Trophoblast cell (in vitro differentiated cells and primary cell): ENCODE data around the gene PEAK3.
A peak's percentile ranks its signal among the peaks of the same experiment; 100 is the strongest.

Source experiments
- DNase-seq, 2 donors: peaks; one replicate each; pipeline ENCODE4 v3.0.0-alpha.2; 2016
- H2AFZ ChIP-seq: 2 replicates; pipeline ENCODE4 v1.6.1; 2013; ENCODE audit warnings: low read length, moderate library complexity, mild to moderate bottlenecking; ENCODE audit not compliant: insufficient read depth, poor library complexity
- H2AK5ac ChIP-seq: 2 replicates; pipeline ENCODE4 v1.6.1; 2013; ENCODE audit warnings: mild to moderate bottlenecking, low read length
- H2BK120ac ChIP-seq: 2 replicates; pipeline ENCODE4 v1.6.1; 2013; ENCODE audit warnings: low read length, mild to moderate bottlenecking, moderate library complexity; ENCODE audit not compliant: insufficient read depth, poor library complexity
- H2BK12ac ChIP-seq: 2 replicates; pipeline ENCODE4 v1.6.1; 2013; ENCODE audit warnings: mild to moderate bottlenecking, low read length, moderate library complexity
- H2BK5ac ChIP-seq: 2 replicates; pipeline ENCODE4 v1.6.1; 2013; ENCODE audit warnings: low read length, low read depth, moderate library complexity, mild to moderate bottlenecking; ENCODE audit not compliant: poor library complexity
- H3K14ac ChIP-seq: 2 replicates; pipeline ENCODE4 v1.6.1; 2013; ENCODE audit warnings: mild to moderate bottlenecking, low read length
- H3K18ac ChIP-seq: 2 replicates; pipeline ENCODE4 v1.6.1; 2013; ENCODE audit warnings: mild to moderate bottlenecking, low read length
- H3K23ac ChIP-seq: 2 replicates; pipeline ENCODE4 v1.6.1; 2013; ENCODE audit warnings: low read length
- H3K27ac ChIP-seq: 2 replicates; pipeline ENCODE4 v1.5.1; 2013; ENCODE audit warnings: low read depth, mild to moderate bottlenecking, inconsistent platforms, low read length, moderate library complexity
- H3K27me3 ChIP-seq: 2 replicates; pipeline ENCODE4 v1.6.1; 2013; ENCODE audit warnings: inconsistent platforms, mild to moderate bottlenecking, low read length, moderate library complexity; ENCODE audit not compliant: insufficient read depth
- H3K36me3 ChIP-seq, 2 experiments: 1 replicate in 1 of 2; 2 replicates in 1 of 2; pipeline ENCODE4 v1.6.1; 2013; ENCODE audit warnings: low read length in 2 of 2, mild to moderate bottlenecking in 2 of 2, moderate library complexity in 1 of 2; ENCODE audit not compliant: insufficient read depth in 2 of 2, control insufficient read depth in 1 of 2
- H3K4ac ChIP-seq: 2 replicates; pipeline ENCODE4 v1.6.1; 2013; ENCODE audit warnings: low read depth, mild to moderate bottlenecking, low read length, moderate library complexity
- H3K4me1 ChIP-seq, 2 experiments: 1 replicate in 1 of 2; 2 replicates in 1 of 2; pipeline ENCODE4 v1.6.1; 2013; ENCODE audit warnings: low read length in 2 of 2, mild to moderate bottlenecking in 2 of 2, moderate library complexity in 1 of 2; ENCODE audit not compliant: insufficient read depth in 2 of 2, control insufficient read depth in 1 of 2
- H3K4me2 ChIP-seq: 2 replicates; pipeline ENCODE4 v1.6.1; 2013; ENCODE audit warnings: inconsistent platforms, mild to moderate bottlenecking, low read length, moderate library complexity
- H3K4me3 ChIP-seq: 2 replicates; pipeline ENCODE4 v1.5.1; 2013; ENCODE audit warnings: mild to moderate bottlenecking, low read depth, low read length, inconsistent platforms
- H3K79me1 ChIP-seq: one replicate; pipeline ENCODE4 v1.6.1; 2013; ENCODE audit warnings: low read length
- H3K79me2 ChIP-seq: 2 replicates; pipeline ENCODE4 v1.6.1; 2013; ENCODE audit warnings: low read length, mild to moderate bottlenecking; ENCODE audit not compliant: control insufficient read depth, insufficient read depth, poor library complexity
- H3K9ac ChIP-seq: 2 replicates; pipeline ENCODE4 v1.6.1; 2013; ENCODE audit warnings: mild to moderate bottlenecking, low read length
- H3K9me3 ChIP-seq: 2 replicates; pipeline ENCODE4 v1.6.1; 2013; ENCODE audit warnings: low read depth, mild to moderate bottlenecking, control low read depth, inconsistent platforms, low read length; ENCODE audit not compliant: insufficient read depth
- H4K12ac ChIP-seq: 2 replicates; pipeline ENCODE4 v1.6.1; 2013; ENCODE audit warnings: low read depth, mild to moderate bottlenecking, low read length, moderate library complexity
- H4K8ac ChIP-seq: 2 replicates; pipeline ENCODE4 v1.6.1; 2013; ENCODE audit warnings: low read depth, mild to moderate bottlenecking, low read length, moderate library complexity
- H4K91ac ChIP-seq: one replicate; pipeline ENCODE4 v1.6.1; 2013; ENCODE audit warnings: low read depth, mild to moderate bottlenecking, low read length, moderate library complexity
- whole genome bisulfite sequencing: extraction: QIAGEN DNeasy Blood & Tissue Kit; methylation state at CpG from one replicate; pipeline ENCODE4 v1.1.7; 2013; ENCODE audit warnings: missing lambda C conversion rate; ENCODE audit not compliant: insufficient read length, insufficient coverage; ENCODE audit errors: extremely low coverage; 5-methylcytosine and 5-hydroxymethylcytosine counted together

PEAK3 gene

DNA sequence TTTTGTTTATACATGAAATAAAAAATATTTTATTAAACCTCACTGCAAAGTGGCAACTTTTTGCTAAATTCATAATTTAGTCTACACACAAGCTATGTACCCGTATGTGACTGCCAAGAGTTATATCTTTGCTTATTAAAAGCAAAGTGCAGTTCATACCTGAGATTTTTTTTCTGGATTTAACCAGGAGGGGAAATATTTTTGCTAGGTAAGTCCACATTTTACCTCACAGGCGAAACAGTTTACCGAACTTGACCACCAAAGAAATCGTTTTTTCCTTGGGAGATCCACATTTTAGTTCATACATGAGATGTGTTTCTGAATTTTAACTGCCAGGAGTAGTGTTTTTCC is 13.5 kb downstream of the PEAK3 start:
- H3K4me3 ChIP-seq: no peak overlapping the region
- H3K79me1 ChIP-seq: peaks cover 19% of the 10 kb centered on the region
- no peak overlapping the region for H4K8ac ChIP-seq
- no peak overlapping the region for H3K18ac ChIP-seq
- peak in 1 of 2 donors; percentile 76 for DNase-seq
- H2BK5ac ChIP-seq: no peak overlapping the region
- peaks cover 27% of the 10 kb centered on the region for H3K79me2 ChIP-seq
- no peaks in the 10 kb centered on the region for H3K9me3 ChIP-seq
- H4K12ac ChIP-seq: no peak overlapping the region
- H3K9ac ChIP-seq: no peak overlapping the region
- no peak overlapping the region for H3K4ac ChIP-seq
- no peak overlapping the region for H2BK12ac ChIP-seq
- H4K91ac ChIP-seq: no peak overlapping the region
- H3K14ac ChIP-seq: no peak overlapping the region
- no peak overlapping the region for H3K4me2 ChIP-seq
- H3K27ac ChIP-seq: no peak overlapping the region
- H3K27me3 ChIP-seq: no peaks in the 10 kb centered on the region
- peaks cover 5 to 10% of the 10 kb centered on the region in 2 experiments for H3K4me1 ChIP-seq
- H3K23ac ChIP-seq: no peak overlapping the region
- H2AFZ ChIP-seq: no peak overlapping the region
- H2AK5ac ChIP-seq: no peak overlapping the region
- H2BK120ac ChIP-seq: no peak overlapping the region
- WGBS: no CpG with 5 or more reads among the region's 4 CpGs
- peaks cover 20 to 21% of the 10 kb centered on the region in 2 experiments for H3K36me3 ChIP-seq

DNA sequence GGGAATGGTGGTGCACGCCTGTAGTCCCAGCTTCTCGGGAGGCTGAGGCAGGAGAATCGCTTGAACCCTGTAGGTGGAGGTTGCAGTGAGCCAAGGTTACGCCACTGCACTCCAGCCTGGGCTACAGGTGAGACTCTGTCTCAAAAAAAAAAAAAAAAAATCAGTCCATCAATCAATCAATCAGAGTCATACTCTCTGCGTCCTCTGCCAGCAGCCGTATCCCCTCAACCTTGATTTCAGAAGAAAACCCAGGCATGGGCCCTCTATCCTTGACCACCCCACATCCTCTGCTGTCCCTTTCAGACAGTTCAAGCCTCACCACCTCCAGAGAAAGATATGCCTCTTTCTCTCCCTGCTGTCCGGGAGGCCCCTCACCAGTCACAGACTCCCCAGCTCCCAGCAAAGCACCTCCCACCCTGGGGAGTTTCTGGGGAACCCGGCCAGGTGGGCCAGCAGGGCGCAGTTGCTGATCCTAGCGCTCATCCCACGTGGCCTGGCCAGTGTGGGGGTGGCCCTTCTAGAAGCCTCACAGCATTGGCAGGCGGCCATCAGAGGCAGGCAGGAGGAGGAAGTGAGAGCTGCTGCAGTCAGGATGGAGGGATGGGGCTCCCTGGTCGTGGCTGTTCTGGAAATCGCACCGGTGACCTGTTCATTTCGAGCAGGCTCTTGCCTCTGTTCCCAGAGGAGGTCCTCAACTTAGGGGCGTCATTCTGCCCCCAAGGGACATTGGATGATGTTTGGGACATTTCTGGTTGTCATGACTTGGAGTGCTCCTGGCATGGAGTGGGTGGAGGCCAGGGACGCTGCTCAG is 15.6 kb downstream of the PEAK3 start:
- no peak overlapping the region for H3K4ac ChIP-seq
- peaks cover 19% of the 10 kb centered on the region for H3K79me2 ChIP-seq
- H3K27ac ChIP-seq: no peak overlapping the region

DNA sequence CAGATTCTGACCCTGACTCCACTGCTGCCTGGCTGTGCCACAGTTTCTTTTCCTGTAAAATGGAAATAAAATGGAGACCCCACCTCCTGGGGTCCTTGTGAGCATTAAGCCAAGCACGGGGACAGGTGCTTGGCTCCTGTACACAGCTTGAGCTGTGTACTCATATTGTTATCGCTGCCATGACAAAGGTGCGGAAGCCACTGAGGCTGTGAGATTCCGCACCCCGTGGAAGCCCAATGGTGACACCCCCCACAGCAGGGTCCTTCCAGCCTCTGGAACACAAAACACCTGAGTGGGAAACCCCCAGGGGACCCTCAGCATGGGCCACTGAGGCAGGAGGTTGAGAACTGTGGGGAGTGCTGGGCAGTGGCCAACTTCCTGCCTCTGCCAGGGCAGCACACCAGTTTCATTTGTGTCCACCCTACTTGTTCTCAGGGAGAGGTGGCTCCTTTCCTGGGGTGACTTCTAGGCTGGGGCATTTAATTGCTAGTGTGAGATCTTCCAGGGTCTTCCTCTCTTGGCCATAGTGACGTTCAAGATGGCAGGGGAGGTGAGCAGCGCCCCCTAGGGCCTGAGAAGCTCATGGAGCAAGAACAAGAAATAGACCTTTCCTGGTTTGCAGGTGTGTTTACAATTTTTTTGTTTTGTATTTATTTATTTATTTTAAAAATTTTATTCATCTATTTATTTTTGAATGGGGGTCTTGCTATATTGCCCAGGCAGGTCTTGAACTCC is 20.4 kb downstream of the PEAK3 start:
- no peaks in the 10 kb centered on the region for H3K36me3 ChIP-seq
- no peak overlapping the region for H3K4me2 ChIP-seq
- no peak overlapping the region for H2BK120ac ChIP-seq
- no peak overlapping the region for H3K18ac ChIP-seq
- no peak overlapping the region for H4K8ac ChIP-seq
- H3K79me2 ChIP-seq: no peaks in the 10 kb centered on the region
- H4K91ac ChIP-seq: no peak overlapping the region
- no peak overlapping the region for H3K9ac ChIP-seq
- no peak overlapping the region for H3K4ac ChIP-seq
- H2BK12ac ChIP-seq: no peak overlapping the region
- no peak overlapping the region for H3K23ac ChIP-seq
- no peaks in the 10 kb centered on the region for H3K27me3 ChIP-seq
- WGBS: no CpG with 5 or more reads among the region's 7 CpGs
- no peak overlapping the region for H4K12ac ChIP-seq
- no peak overlapping the region for H3K27ac ChIP-seq
- H2AK5ac ChIP-seq: no peak overlapping the region
- no peak overlapping the region for H3K14ac ChIP-seq
- H2AFZ ChIP-seq: no peak overlapping the region
- DNase-seq: peak in 1 of 2 donors; percentile 55
- H3K4me3 ChIP-seq: no peak overlapping the region
- H2BK5ac ChIP-seq: no peak overlapping the region
- no peaks in the 10 kb centered on the region for H3K4me1 ChIP-seq
- H3K79me1 ChIP-seq: no peaks in the 10 kb centered on the region
- peaks cover 2% of the 10 kb centered on the region for H3K9me3 ChIP-seq

More for the DNA sequence above, 15.6 kb downstream of the PEAK3 start:
- H2BK120ac ChIP-seq: no peak overlapping the region
- peak overlapping the region; percentile 6 for H3K4me3 ChIP-seq
- no peak overlapping the region for H3K18ac ChIP-seq
- no peak overlapping the region for H3K4me2 ChIP-seq
- no peak overlapping the region for H3K23ac ChIP-seq
- no peak overlapping the region for H3K14ac ChIP-seq
- H3K9ac ChIP-seq: no peak overlapping the region
- peaks cover 18% of the 10 kb centered on the region for H3K79me1 ChIP-seq
- H4K12ac ChIP-seq: no peak overlapping the region
- no peaks in the 10 kb centered on the region for H3K27me3 ChIP-seq
- no peak overlapping the region for H4K91ac ChIP-seq
- H2BK12ac ChIP-seq: no peak overlapping the region
- WGBS: no CpG with 5 or more reads among the region's 18 CpGs
- no peak overlapping the region for H2AFZ ChIP-seq
- no peak overlapping the region for H4K8ac ChIP-seq
- H3K4me1 ChIP-seq: peaks cover 0 to under 1% of the 10 kb centered on the region in 2 experiments
- no peaks in the 10 kb centered on the region for H3K9me3 ChIP-seq
- H2AK5ac ChIP-seq: no peak overlapping the region
- peaks cover 2 to 3% of the 10 kb centered on the region in 2 experiments for H3K36me3 ChIP-seq
- peak in 1 of 2 donors; percentile 35 for DNase-seq
- no peak overlapping the region for H2BK5ac ChIP-seq

DNA sequence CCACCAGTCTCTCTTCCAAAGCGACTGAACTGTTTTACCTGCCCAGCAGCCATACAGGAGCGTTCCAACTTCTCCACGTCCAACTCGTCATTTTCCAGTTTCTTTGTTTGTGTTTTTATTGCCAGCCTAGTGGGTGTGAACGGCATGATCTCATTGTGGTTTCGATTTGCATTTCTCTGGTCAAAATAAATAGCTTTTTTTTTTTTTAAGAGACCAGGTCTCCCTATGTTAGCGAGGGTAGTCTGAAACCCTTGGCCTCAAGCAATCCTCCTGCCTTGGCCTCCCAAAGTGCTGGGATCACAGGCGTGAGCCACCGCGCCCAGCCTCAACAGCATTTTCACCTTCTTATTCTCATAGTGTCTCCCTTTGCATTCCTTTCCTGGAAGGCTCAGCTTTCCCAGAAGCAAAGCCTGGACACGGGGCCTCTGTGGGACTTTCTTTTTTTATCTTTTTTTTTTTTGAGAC is 21.6 kb downstream of the PEAK3 start:
- Histone ChIP-seq H4K91ac (no peak overlapping the region), H3K9ac (no peak overlapping the region), H3K79me2 (no peaks in the 10 kb centered on the region), H3K9me3 (peaks cover 2% of the 10 kb centered on the region), H3K4me2 (no peak overlapping the region), H3K4ac (no peak overlapping the region), H2AFZ (no peak overlapping the region), H2BK12ac (no peak overlapping the region), H3K14ac (no peak overlapping the region), H2AK5ac (no peak overlapping the region), H3K36me3 (no peaks in the 10 kb centered on the region), H3K23ac (no peak overlapping the region), H3K4me3 (no peak overlapping the region), H3K18ac (no peak overlapping the region), H2BK120ac (no peak overlapping the region), H3K27ac (no peak overlapping the region), H4K8ac (no peak overlapping the region), H2BK5ac (no peak overlapping the region), H3K79me1 (no peaks in the 10 kb centered on the region), H3K4me1 (no peaks in the 10 kb centered on the region), H3K27me3 (no peaks in the 10 kb centered on the region), H4K12ac (no peak overlapping the region)
- WGBS: no CpG with 5 or more reads among the region's 11 CpGs
- no peak for DNase-seq
